ENCODE data around the gene ST6GALNAC6.
"Not testable (repeated sequence)": the region's sequence is repeated elsewhere in the genome, so short reads cannot be mapped to it uniquely, and the experiment has no call there.

The ST6GALNAC6 gene

DNA sequence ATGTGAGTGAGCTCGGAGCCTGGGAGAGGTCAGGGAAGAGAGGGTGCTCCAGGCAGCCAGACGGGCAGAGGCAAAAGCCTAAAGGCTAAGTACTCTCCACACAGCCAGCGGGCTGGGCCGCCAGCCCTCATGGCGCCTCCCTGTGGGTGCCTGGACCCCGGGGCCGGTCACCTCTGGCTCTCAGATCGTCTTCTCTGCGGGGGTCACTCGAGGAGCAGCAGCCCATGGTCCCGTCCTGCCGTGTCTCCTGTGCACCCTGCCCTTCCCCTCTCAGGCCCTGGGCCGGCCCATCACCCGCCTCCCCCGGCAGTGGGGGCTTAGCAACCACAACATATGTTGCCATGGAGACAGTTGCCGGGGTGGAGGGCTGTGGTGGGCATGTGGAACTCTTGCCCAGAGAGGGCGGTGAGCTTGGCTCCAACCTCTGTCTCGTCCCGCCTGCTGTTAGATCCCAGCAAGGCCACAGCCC is 26.1 kb downstream of the ST6GALNAC6 start:
- no peak for DNase-seq (ENCODE audit: low spot score)

DNA sequence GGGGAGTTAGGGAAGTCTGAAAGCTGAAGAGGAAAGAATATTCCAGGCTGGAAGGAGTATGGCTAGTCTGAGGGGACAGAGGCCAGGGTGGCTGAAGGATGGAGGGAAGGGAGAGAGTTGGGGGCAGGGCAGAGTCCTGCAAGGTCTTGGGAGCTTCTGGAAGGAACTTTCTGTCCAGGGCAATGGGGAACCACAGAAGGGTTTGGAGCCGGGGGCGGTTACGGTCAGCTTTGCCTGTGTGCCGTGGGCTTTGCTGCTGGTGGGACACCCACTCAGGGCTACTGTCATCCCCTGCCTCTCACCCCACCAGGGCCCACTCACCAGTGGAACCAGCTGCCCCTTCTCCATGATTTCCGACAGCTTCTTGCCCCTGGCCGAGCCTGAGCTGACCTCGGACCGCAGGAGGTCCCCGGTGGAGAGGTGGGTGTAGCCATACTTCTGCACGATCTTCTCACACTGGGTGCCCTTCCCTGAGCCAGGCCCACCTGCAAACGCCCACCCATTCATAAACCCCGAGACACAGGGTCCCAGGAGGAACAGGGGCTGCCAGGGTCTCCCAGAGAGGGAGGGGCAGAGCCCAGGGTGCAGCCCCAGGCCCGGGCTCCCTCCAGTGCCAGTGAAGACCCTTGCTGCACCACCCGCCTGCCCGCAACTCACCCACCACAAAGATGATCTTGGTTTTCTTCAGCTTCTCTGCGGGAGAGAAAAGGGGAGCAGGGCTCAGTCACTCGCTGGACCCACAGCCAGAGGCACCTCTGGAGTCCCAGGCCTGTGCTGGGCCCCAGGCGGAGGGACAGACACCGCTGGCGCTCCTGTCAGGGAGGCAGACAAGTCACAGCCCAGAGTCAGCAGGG is 26.8 kb downstream of the ST6GALNAC6 start:
- DNase-seq (ENCODE audit: low spot score): no peak

DNA sequence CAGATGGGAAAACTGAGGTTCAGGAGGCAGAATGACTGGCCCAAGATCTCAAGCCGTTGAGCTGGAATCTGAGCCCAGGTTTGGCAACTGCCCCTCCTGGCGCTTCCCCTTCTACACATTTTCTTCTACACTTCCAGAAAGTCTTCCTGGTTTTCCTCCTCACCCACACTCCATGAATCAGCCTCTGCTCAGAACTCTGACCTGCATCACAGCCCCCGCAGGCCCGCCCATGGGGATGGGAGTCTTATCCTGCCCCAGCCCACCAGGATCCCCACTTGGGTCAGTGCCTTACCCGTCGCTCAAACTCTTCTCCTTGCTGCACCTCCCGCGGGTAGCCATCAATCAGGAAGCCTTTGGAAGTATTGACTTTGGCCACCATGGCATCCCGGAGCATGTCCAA is 27.9 kb downstream of the ST6GALNAC6 start:
- no peak for DNase-seq (ENCODE audit: low spot score)

DNA sequence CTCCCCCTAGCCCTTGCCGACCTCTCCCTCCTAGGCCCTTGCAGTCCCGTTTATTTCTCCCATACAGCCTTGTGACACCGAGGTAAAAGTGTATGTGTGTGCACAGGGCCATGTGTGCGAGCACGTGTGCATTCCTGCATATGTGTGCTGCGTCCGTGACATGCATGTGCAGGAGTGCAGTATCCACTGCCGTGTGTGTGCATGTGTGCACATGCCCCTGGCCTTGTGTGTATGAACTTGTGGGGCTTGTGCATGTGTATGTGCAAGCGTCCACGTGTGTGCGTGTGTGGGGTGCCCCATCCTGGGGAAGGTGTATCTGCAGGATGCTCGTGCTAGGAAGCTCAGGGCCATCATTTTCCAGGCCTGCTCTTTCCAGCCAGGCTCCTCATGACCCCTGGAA is 28.5 kb downstream of the ST6GALNAC6 start:
- DNase-seq (ENCODE audit: low spot score): no peak

- not testable (repeated sequence) for DNase-seq (ENCODE audit: low spot score)
These were observed 29.3 kb downstream of the ST6GALNAC6 start for GRCh38 chr9:127870153-127870491.

- peak; percentile 86 for DNase-seq (ENCODE audit: low spot score)
These were observed 29.9 kb downstream of the ST6GALNAC6 start for GRCh38 chr9:127869310-127870152.

- DNase-seq (ENCODE audit: low spot score): no peak
These were observed 31.0 kb downstream of the ST6GALNAC6 start for GRCh38 chr9:127868278-127868902.

DNA sequence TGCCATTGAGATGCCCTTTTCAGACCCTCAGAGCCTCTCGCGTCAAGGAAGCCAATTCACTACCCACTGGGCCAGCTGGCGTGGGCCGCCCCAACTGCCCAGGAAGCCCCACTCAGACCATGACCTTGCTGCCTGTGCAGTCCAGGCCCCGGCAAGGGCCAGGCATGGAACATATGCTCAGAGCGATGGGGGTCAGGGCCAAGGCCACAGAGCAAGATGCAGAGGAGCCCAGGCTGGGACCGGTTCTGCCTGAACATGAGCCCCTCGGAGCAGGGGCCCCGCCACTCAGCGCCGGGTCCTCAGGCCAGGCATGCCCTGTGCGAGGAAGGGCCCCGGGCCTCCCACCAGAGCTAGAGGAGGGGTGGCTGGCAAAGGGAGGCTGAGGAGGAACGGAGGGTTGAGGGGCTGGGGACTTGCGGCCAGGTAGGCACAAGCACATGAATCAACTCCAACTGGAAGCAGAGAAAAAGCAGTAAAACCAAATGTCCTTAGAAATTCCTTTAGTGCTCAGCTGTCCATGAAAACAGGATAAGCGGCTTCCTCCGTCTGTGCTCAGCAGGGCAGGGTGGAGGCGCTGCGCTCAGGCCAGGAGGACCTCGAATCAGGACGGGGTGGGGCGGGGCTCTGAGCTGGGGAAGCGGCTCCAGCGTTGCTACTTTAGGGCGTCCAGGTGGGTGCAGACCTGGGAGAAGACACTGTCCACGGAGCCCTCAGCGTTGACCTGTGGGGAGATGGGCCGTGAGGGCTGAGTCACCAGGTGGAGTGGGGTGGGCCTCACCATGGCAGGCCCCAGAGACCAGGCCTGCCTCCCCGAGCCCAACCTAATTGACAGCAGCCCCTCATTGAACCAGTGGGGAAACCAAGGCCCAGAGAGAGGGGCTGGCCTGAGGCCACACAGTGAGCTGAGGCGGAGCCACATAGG is 31.8 kb downstream of the ST6GALNAC6 start:
- DNase-seq (ENCODE audit: low spot score): peak; percentile 63

- no peak for DNase-seq (ENCODE audit: low spot score)
These were observed 32.9 kb downstream of the ST6GALNAC6 start for GRCh38 chr9:127866535-127866934.

DNA sequence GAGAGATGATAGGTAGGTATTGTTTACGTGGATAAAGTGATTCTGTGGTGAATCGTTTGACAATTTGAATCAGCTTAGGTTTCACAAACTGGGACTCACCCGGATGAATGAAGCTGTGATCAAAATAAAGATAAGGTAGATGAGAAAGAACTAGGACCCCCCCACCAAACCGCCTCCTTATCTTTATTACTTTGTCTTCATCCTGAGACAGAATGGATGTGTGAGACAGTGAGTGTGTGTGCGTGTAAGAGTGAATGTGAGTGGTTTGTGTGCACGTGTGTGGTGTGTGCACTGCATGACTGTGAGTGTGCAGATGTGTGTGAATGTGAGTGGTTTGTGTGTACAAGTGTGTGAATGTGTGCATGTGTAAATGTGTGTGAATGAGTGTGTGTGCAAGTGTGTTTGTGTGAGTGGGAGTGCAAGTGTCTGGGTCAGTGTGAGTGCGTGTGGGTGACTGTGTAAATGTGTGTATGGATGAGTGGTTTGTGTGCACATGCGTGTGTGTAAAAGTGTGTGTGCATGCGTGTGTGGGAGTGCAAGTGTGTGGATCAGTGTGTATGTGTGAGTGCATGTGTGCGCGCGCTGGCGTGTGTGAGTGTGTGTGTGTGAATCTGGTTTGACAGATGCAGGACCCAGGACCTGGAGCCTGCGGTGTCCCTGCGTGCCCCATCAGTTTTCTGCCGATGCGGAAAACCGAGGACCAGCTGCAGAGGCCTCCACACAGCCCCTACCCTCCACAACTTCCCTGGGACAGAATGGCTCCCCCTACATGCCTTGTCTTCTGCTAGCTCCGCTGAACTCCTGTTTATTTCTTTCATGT is 33.5 kb downstream of the ST6GALNAC6 start:
- no peak for DNase-seq (ENCODE audit: low spot score)

DNA sequence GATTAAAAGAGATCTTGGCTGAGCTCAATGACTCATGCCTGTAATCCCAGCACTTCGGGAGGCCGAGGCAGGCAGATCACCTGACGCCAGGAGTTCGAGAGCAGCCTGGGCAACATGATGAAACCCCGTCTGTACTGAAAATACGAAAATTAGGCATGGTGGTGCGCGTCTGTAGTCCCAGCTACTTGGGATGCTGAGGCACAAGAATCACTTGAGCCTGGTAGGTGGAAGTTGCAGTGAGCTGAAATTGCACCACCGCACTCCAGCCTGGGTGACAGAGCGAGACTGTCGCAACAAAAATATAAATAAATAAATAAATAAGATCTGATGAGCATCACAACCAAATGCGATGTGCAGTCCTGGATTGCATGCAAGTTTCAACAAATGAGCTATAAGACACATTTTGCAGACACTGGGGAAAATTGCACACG is 36.2 kb downstream of the ST6GALNAC6 start:
- DNase-seq (ENCODE audit: low spot score): no peak

- DNase-seq (ENCODE audit: low spot score): peak; percentile 80
These were observed 37.1 kb downstream of the ST6GALNAC6 start for GRCh38 chr9:127862075-127863011.

DNA sequence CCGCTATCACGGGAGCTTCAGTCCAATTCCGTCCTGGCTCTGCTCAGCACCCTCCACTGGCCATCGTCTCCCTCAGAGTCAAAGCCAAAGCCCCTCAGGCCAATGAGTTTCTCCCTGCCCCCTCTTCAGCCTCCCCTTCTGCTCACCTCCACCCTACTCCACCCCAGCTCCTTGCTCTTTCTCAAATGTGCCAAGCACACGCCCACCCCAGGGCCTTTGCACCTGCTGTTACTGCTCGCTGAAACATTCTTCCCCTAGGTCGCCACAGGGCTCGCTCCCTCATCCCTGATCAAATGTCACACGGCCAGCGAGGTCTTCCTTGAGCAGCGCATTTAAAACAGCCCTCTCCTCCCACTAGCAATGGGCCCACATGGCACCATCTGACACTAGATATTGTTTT is 38.6 kb downstream of the ST6GALNAC6 start:
- DNase-seq (ENCODE audit: low spot score): no peak

GRCh38 chr9:127860260-127860659 is 39.1 kb downstream of the ST6GALNAC6 start:
- no peak for DNase-seq (ENCODE audit: low spot score)

DNA sequence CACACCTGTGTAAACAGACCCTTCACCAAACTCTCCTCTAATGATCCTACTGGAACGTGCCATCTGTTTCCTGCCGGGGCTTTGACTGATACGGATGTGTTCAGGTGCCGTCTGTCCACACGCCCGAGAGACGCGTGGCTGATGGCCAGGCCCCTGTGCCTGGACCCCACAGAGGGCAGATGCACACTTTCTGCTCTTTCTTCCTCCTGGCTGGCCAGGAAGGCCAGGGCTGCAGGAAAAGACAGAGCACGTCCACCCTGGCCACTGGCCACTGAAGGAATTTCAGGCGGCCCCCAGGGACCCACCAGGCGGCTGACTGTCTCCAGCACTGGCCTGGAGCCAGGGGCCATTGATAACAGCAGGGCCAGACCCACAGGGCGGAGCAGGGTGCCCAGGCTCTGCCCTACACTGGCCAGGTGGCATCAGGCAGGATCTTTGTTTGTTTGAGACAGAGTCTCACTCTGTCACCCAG is 41.3 kb downstream of the ST6GALNAC6 start:
- peak; percentile 87 for DNase-seq (ENCODE audit: low spot score)

GRCh38 chr9:127857278-127857677 is 42.1 kb downstream of the ST6GALNAC6 start:
- DNase-seq (ENCODE audit: low spot score): no peak

- DNase-seq (ENCODE audit: low spot score): no peak
These were observed 42.7 kb downstream of the ST6GALNAC6 start for GRCh38 chr9:127856729-127857116.

DNA sequence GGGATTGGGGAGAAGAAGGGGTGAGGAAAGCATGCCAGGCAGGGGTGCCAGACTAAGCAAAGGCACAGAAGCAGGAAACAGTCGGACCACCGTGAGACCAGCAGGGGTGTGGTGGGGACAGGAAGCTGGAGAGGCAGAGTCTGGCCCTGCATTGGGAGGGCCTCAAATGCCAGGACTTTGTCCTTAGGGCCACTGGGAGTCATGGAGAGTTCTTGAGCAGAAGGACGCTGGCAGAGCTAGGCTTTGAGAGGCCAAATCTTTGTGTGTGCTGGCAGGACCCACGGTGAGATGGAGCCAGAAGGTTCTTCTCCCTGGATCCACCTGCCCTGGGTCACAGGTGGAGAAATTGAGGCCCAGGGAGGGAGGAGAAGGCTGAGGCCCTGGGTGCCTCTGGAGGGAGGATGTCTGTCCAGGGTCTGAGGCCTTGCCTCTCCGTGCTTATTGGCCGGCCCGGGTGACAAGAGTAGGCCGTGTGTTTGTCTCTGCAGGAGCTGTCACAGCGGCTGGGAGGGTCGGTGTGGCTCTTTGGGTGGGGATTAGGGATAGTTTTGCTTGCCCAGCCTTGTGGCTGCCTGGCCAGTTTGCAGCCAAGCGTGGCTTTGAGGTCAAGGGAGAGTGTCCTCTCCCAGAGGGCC is 43.2 kb downstream of the ST6GALNAC6 start:
- no peak for DNase-seq (ENCODE audit: low spot score)

DNA sequence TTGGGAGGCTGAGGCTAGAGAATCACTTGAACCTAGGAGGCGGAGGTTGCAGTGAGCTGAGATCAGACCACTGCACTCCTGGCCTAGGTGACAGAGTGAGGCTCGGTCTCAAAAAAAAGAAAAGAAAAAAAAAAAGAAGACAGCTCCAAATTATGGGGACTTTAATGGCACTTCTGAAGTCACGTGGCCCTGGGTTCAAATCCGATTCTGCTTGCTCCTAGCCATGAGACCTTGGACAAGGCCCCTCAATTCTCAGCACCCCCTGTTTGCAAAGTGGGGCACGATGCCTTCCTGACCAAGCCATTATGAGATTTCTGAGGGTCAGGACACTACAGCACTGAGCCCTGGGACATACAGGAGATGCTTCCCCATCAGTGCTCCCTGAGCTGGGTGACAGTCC is 43.9 kb downstream of the ST6GALNAC6 start:
- no peak for DNase-seq (ENCODE audit: low spot score)

All from kidney capillary endothelial cell (primary cell).